Cardiac fibroblast (primary cell): ENCODE measurements around the gene STOM.

Experiments used
- DNase-seq, 2 donors: peaks; one replicate each; pipeline versions ENCODE4 v3.0.0 to v3.0.0-alpha.2; 2010; ENCODE audit warnings: low read depth in 2 of 2
- H3K4me3 ChIP-seq, 2 donors: replicated peaks in 1 of 2; 1 replicate in 1 of 2; 2 replicates in 1 of 2; pipeline ENCODE4 v1.5.1; 2011; ENCODE audit warnings: low read depth in 2 of 2, low read length in 2 of 2, mild to moderate bottlenecking in 2 of 2, moderate library complexity in 1 of 2
- CTCF ChIP-seq: IDR thresholded peaks from one replicate; pipeline ENCODE4 v1.5.1; 2011; ENCODE audit warnings: low read depth, mild to moderate bottlenecking, low read length, inconsistent platforms

STOM gene

GRCh38 chr9:121336665-121337064 lies 33.4 kb downstream of the STOM start:
- TF ChIP-seq CTCF = no peak
- DNase-seq = no peak
- H3K4me3 ChIP-seq = no peak overlapping the region

- TF ChIP-seq CTCF = no peak
- DNase-seq = peak in 1 of 2 donors; percentile 16
- no peak overlapping the region for H3K4me3 ChIP-seq
Measured at GRCh38 chr9:121333950-121334773, 35.9 kb downstream of the STOM start.

- no peak overlapping the region for H3K4me3 ChIP-seq
- TF ChIP-seq CTCF = peak; percentile 61
- peak; percentile 64 to 85 for DNase-seq
Measured at GRCh38 chr9:121331992-121332685, 37.9 kb downstream of the STOM start.

- no peak overlapping the region for H3K4me3 ChIP-seq
- TF ChIP-seq CTCF = no peak
- peak in 1 of 2 donors; percentile 38 for DNase-seq
Measured at GRCh38 chr9:121331549-121331948, 38.5 kb downstream of the STOM start.

GRCh38 chr9:121328876-121329681 lies 41.0 kb downstream of the STOM start:
- DNase-seq = no peak
- H3K4me3 ChIP-seq = no peak overlapping the region
- TF ChIP-seq CTCF = no peak

- H3K4me3 ChIP-seq = no peak overlapping the region
- no peak for TF ChIP-seq CTCF
- no peak for DNase-seq
Measured at GRCh38 chr9:121328476-121328875, 41.6 kb downstream of the STOM start.
